ENCODE results near the gene ITSN2. TPM values are rescaled to one million over a fixed set of nuclear protein-coding genes. Genes with fewer than 3 reads are reported as not detected.

The ITSN2 gene
- total and polyA plus RNA-seq, 4 donors = 10.1 to 32.4 (median 21.6) TPM

GRCh38 chr2:24349097-24349496 lies 11.2 kb downstream of the ITSN2 start:
- Histone ChIP-seq H3K9ac (ENCODE audit: low read depth in 1 of 2, low read length in 2 of 2) (no peak overlapping the region), H3K27ac (ENCODE audit: low read depth in 1 of 2, low read length in 2 of 2) (no peak overlapping the region), H3K9me3 (ENCODE audit: control insufficient read depth in 4 of 4, low read length in 3 of 4) (no peaks in the 10 kb centered on the region), H3K4me3 (ENCODE audit: low read depth in 1 of 3, low read length in 3 of 3) (no peak overlapping the region), H3K36me3 (ENCODE audit: control insufficient read depth in 4 of 4, insufficient read depth in 3 of 4, low read depth in 1 of 4, low read length in 3 of 4) (no peaks in the 10 kb centered on the region), H3K4me1 (ENCODE audit: control insufficient read depth in 4 of 4, insufficient read depth in 4 of 4, low read length in 3 of 4) (peaks cover 0 to 7% (median 1%) of the 10 kb centered on the region in 4 donors), H3K27me3 (ENCODE audit: control insufficient read depth in 4 of 4, insufficient read depth in 4 of 4, low read length in 3 of 4) (no peaks in the 10 kb centered on the region)
- no peak for DNase-seq (ENCODE audit: low spot score)
- TF ChIP-seq YY1 (IDR thresholded peaks at IDR 0.05) (no peak), SP1 (IDR thresholded peaks at IDR 0.05) (no peak), ATF3 (IDR thresholded peaks at IDR 0.05) (no peak), HNF4G (IDR thresholded peaks at IDR 0.05) (no peak), NR2F2 (IDR thresholded peaks at IDR 0.05) (no peak), ZBTB33 (IDR thresholded peaks at IDR 0.05) (no peak)

- Histone ChIP-seq H3K27ac (ENCODE audit: low read depth in 1 of 2, low read length in 2 of 2) (no peak overlapping the region), H3K4me1 (ENCODE audit: control insufficient read depth in 4 of 4, insufficient read depth in 4 of 4, low read length in 3 of 4) (peaks cover 3 to 6% (median 4%) of the 10 kb centered on the region in 4 donors), H3K36me3 (ENCODE audit: control insufficient read depth in 4 of 4, insufficient read depth in 3 of 4, low read depth in 1 of 4, low read length in 3 of 4) (no peaks in the 10 kb centered on the region), H3K27me3 (ENCODE audit: control insufficient read depth in 4 of 4, insufficient read depth in 4 of 4, low read length in 3 of 4) (no peaks in the 10 kb centered on the region), H3K9ac (ENCODE audit: low read depth in 1 of 2, low read length in 2 of 2) (no peak overlapping the region), H3K4me3 (ENCODE audit: low read depth in 1 of 3, low read length in 3 of 3) (no peak overlapping the region), H3K9me3 (ENCODE audit: control insufficient read depth in 4 of 4, low read length in 3 of 4) (no peaks in the 10 kb centered on the region)
- no peak for DNase-seq (ENCODE audit: low spot score)
- no peak for TF ChIP-seq REST (IDR thresholded peaks at IDR 0.05)
- no peak for TF ChIP-seq JUND (IDR thresholded peaks at IDR 0.05)
- no peak for TF ChIP-seq GABPA (IDR thresholded peaks at IDR 0.05 in 1 of 2, conservative IDR thresholded peaks at IDR 0.05 in 1 of 2)
- no peak for TF ChIP-seq SP1 (IDR thresholded peaks at IDR 0.05)
- no peak for TF ChIP-seq EGR1 (IDR thresholded peaks at IDR 0.05; ENCODE audit: low read depth in 2 of 2)
- TF ChIP-seq HNF4G (IDR thresholded peaks at IDR 0.05) = no peak
- TF ChIP-seq MAX (IDR thresholded peaks at IDR 0.05) = no peak
- no peak for TF ChIP-seq FOXA1 (IDR thresholded peaks at IDR 0.05)
- TF ChIP-seq ATF3 (IDR thresholded peaks at IDR 0.05) = no peak
- TF ChIP-seq YY1 (IDR thresholded peaks at IDR 0.05) = no peak
- no peak for TF ChIP-seq NR2F2 (IDR thresholded peaks at IDR 0.05)
- TF ChIP-seq HNF4A (conservative IDR thresholded peaks at IDR 0.05) = no peak
- TF ChIP-seq CTCF (IDR thresholded peaks at IDR 0.05; ENCODE audit: low read depth, low read length, missing input control) = no peak
- no peak for TF ChIP-seq TAF1 (conservative IDR thresholded peaks at IDR 0.05)
- no peak for TF ChIP-seq FOXA2 (IDR thresholded peaks at IDR 0.05)
- no peak for TF ChIP-seq RAD21 (IDR thresholded peaks at IDR 0.05)
- no peak for TF ChIP-seq ZBTB33 (IDR thresholded peaks at IDR 0.05)
- WGBS = 96% methylated on average over 4 of the region's 4 CpGs
These were observed 14.4 kb downstream of the ITSN2 start for GRCh38 chr2:24345937-24346336.
